ENCODE data around the gene BLOC1S2.

GRCh38 chr10:100325158-100325557 is 38.7 kb upstream of the BLOC1S2 start:
- no peak for TF ChIP-seq CTCF (IDR thresholded peaks at IDR 0.05)
- no peak for TF ChIP-seq POLR2A (IDR thresholded peaks at IDR 0.05)

All from tibial nerve (tissue), 3 donors.